NOMO-1 treated with dmso at 0.1 percent for 144 hours (cell line): Measurements from ENCODE around the gene CACNB4.
"Not testable (repeated sequence)": the region's sequence is repeated elsewhere in the genome, so short reads cannot be mapped to it uniquely, and the experiment has no call there.

Source experiments
- DNase-seq: peaks from one replicate; lab custom pipeline; 2025; ENCODE audit not compliant: unreplicated experiment; lab: John Stamatoyannopoulos, UW

Gene CACNB4

DNA sequence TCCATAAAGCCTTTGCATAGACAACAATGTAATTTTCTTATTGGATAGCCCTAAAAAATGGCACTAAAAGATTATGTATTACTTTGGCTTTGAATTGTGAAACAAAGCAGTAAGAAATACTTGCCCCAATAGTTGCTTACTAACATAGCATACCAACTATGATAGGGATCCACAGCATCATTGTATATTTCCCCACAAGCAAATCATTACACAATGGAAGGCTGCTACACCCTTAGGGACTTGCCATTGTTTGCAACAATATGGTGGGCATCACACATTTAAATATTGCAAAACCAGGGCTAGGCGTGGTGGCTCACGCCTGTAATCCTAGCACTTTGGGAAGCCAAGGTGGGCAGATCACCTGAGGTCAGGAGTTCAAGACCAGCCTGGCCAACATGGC lies 74.4 kb downstream of the CACNB4 start:
- DNase-seq, result no peak

DNA sequence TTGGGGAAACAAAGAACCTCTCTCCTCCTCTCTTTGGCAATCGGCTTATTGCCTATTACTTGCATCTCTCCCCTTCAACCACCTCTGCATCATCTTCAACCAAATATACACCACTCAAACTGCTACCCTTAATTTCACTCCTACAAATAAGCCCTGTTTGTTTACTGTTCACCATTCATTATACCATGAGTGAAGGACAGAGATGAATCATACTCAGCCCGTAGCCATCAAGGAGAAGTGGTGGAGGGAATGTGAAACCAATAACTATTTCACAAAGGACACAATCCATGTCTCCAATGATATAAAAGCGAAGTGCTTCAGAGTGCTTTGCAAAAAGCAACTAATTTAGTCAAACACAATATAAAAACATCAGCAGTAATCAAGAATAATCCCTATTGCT lies 76.8 kb downstream of the CACNB4 start:
- no peak for DNase-seq

DNA sequence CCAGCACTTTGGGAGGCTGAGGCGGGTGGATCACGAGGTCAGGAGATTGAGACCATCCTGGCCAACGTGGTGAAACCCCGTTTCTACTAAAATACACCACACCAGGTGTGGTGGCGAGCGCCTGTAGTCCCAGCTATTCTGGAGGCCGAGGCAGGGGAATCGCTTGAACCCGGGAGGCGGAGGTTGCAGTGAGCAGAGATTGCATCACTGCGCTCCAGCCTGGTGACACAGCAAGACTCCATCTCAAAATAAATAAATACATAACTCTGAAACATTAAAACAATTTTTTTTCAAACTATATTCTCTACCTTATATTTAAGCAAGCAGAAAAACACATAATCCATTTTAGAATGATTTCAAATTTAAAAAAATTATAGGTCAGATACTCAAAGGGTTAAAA lies 77.8 kb downstream of the CACNB4 start:
- not testable (repeated sequence) for DNase-seq

DNA sequence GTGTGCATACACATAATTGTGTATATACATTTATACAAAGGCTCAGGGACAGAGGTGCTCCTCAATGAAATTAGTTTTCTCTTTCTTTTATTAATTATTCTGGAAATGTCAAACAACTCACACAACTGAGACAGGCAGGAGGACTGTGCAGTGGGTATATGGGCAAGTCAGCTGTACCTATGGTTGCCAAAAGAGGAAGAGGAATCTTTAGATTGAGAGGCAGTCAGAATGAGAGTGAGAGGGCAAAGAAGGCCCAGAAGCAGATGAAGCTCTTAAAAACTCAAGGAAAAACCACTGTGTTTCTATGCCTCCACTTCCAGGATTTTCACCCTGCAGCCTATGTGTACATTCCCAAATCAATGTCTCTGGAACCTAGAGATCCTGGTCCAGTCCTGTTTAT lies 79.1 kb downstream of the CACNB4 start:
- no peak for DNase-seq

DNA sequence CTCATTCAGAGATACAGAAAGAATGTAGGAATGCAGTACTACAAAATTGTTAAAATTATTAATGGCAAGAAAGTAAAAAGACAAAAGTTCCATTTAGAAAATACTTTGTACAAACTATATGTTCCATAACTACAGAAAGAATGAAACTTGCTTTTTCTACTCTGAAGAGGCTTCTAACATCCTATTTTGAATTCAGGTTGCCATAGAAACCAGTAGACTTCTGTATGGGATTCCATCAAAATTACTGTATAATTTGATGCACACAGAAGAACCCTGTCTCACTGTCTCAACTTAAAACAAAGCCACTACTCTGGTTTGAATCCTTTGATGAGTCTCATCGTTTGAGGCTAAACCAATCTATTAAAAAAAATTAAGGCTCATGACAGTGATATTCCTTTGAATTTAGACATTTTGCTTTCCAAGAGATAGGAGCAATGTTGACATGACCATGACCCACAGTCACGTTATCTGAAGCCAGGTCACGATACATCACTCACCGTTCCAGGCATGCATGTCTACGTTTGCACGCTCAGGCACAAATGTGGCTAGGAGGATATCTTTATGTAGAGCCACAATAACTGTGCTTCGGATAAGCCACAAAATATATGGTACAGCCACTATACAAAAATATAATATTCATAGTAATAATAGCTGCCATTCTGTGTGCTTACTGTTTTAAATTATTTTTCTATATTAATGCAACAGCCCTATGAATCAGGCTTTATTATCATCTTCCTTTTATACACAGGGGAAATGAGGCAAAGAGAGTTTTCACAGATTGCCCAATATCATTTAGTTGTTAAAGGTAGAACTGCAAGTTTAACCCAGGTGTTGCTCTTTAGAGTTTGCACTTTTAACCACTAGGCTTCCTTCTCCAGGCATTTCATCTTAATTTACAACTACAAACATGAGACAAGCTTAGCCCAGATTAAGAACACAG lies 82.4 kb downstream of the CACNB4 start:
- no peak for DNase-seq

DNA sequence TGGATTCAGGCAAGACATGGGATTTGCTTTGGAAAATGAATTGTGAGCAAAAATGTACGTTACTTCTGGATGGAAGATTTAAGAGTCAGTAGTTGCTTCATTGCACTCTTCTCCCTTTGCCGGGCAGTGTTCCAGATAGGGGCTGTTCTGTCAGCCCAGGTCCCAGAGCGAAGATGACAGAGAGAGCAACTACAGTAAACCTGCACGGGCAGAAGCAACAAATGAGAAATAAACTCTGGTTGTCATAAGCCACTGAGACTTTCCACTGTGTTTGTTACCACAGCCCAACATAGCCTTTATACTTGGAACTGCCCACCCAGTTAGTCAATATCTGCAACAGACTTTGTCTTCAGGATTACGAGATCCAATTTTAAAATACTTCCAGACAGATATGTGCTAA lies 83.3 kb downstream of the CACNB4 start:
- DNase-seq, result no peak

DNA sequence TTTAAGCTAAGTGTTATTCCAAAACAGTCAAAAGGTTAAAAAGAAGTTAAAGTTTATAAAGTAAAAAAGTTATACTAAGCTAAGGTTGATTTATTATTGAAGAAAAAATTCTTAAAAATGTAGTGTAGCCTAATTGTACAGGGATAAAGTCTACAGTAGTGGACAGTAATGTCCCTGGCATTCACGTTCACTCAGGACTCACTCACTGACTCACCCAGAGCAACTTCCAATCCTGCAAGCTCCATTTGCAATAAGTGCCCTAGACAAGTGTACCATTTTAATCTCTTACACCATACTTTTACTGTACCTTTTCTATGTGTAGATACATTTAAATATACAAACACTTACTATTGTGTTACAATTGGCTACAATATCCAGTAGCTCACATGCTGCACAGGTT lies 86.1 kb downstream of the CACNB4 start:
- no peak for DNase-seq

DNA sequence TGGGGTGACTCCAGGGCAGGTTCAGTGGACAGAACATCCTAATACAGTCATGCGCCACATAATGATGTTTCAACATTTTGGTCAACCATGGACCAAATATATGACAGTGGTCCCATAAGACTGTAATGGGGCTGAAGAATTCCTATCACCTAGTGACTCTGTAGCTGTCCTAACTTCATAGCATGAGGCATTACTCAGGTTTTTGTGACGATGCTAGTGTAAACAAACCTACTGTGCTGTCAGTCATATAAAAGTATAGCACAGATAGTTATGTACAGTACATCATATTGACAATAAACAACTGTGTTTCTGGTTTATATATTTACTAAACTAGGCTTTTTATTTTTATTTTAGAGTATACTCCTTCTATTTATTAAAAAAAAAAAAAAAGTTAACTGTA lies 87.1 kb downstream of the CACNB4 start:
- DNase-seq, result no peak

DNA sequence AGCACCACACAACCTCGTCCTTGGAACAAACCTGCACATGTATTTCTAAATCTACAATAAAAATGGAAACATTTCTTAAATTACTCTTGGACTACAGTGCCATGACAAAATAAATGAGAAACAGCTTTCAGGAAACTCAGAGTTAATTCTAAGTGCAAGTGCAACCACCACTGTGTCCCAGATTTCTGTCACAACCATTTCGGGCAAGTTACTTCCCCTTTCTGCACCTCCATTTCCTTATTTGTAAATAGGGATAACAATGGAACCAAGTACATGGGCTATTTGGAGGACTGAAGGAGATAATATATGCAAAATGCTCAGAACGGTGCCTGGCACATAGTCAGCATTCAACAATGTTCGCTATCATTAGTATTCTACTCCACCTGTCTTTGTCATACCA lies 93.2 kb downstream of the CACNB4 start:
- peak; percentile 12 for DNase-seq

DNA sequence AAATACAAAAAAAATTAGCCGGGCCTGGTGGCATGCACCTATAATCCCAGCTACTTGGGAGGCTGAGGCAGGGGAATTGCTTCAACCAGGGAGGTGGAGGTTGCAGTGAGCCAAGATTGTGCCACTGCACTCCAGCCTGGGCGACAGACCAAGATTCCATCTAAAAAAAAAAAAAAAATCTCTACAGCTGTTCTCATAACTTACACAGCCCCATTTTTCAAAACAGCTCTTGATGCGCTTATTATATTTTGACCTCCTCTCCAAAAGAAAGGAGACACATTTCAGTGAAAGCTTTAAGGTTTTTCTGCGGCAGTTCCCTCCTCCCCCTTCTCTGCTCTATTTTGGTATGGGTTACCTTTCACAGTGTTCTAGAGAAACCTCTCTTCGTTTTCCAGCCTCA lies 95.6 kb downstream of the CACNB4 start:
- not testable (repeated sequence) for DNase-seq

DNA sequence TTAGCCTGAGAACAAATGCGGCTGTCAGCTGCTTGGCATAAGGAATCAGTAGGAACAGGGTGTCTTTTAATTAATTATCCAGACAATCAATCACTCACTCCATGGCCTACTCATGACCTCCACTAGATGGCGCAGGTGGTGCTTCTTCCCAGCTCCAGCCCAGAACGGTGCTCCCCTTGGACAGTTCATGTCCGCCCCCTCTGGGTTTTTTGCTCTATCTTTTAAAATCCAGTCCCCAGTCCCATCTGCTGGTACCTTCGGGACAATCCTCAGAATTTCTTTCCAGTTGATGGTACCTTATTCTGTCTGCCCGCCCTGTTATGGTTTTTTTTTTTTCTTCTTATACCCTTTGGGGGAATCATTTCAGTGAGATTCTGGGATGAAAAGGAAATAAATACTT lies 99.8 kb downstream of the CACNB4 start:
- DNase-seq, result peak; percentile 27

DNA sequence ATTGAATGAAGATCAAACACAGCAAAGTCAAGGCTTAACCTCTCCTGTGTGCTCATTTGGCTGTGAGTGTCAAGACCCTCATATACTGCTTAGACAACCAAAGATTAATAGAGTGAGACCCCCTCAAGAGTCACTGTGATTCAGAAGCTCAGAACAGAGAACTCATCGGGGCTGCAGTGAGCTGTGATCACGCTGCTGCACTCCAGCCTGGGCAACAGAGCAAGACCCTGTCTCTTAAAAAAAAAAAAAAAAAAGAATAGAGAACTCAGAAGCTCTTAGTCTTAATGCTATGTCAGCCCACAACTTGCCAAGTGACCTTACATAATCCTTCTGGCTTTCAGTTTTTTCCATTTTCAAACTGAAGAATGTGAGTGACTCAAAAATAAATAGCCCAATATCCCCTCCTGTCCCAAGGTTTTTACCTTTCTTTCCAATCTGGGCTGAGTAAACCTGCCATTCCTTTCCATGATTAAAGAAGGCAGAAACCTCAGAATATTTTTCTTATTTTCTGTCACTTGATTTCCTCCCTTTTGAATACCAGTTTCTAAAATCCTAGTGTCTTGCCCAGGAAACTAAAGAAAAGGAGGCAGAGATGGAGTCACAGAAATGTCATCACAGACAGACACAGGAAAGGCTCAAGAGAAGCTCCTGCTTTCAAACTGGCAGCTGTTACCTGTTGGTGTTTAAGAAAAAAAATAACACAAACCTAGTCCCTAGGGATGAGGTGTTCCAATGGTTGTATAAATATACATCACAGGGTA lies 102.4 kb downstream of the CACNB4 start:
- no peak for DNase-seq

DNA sequence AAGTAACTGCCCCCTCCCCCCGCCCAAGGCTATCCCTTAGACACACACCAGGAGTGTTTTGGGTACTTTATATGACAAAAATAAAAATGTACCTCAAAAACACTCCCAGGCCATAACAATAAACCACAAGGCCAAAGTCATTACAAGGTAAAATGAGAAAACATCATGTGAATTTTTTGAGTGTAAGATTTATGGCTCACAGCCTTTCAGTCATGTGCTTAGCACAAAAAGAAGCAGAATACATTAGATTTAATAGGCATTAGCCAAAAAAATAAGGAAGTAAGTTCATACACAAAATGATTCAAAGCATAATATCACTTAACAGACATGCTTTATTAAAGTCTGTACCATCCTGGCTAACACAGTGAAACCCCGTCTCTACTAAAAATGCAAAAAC lies 103.7 kb downstream of the CACNB4 start:
- no peak for DNase-seq

DNA sequence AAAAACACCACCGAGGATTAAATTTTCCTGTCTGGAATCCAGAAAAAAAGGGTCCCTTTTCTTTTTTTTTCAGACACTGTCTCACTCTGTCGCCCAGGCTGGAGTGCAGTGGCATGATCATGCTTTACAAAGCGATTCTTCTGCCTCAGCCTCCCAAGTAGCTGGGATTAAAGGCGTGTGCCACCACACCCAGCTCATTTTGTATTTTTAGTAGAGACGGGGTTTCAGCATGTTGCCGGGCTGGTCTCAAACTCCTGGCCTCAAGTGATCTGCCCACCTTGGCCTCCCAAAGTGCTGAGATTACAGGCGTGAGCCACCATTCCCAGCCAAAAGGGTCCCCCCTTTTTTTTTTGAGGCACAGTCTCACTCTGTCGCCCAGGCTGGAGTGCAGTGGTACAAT lies 104.7 kb downstream of the CACNB4 start:
- DNase-seq, result not testable (repeated sequence)

DNA sequence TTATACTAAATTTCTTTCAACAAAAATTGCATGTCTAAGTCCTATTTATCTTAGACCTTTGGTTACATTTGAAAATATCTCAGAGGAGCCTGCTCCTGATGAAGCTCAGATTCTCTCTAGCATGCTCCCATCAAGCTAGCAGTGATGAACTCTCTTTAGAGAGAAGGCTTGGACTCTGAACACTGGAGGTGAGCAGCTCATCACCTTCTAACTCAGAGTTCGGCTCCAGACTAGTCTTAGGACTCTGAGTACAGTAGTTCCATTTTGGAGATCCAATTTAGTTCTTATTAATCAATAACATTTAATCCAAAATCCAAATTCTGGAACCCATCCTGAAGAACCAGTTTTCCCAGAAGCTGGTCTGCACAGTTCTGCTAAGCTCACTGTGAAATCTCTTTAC lies 107.8 kb downstream of the CACNB4 start:
- DNase-seq, result no peak

DNA sequence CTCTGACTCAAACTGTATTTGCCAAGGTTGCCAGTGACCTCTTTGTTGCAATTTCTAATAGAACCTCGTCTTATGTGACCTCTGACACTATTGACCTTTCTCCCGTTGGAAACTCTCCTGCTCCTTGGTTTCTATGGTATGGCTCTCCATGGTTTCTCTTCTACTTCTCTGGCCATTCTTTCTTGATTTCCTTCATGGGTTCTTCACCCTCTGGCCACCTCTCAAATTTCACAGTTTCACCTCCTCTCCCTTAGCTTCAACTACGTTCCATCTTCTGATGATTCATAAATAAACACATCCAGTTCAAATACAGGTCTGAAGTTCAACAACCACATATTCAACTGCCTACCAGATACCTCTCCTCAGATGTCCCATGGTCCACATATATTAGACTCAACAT lies 109.5 kb downstream of the CACNB4 start:
- no peak for DNase-seq

DNA sequence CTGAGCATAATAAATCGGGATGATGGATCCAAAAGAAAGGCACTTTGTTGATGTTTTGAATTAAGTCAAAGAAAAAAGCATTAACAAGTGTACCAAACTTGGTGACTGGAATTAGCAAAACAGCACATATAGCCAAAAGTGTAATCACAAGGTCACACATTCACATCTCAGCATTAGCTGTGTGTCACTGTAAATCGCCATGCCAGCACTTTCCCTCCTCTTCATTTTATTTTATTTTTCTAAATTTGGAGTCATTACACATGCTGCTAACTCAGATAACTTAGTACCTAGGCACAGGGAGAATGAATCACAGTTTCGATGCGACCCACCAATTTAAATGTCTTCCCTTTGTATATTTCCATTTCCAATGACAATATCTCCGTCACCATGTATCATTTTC lies 111.4 kb downstream of the CACNB4 start:
- no peak for DNase-seq

DNA sequence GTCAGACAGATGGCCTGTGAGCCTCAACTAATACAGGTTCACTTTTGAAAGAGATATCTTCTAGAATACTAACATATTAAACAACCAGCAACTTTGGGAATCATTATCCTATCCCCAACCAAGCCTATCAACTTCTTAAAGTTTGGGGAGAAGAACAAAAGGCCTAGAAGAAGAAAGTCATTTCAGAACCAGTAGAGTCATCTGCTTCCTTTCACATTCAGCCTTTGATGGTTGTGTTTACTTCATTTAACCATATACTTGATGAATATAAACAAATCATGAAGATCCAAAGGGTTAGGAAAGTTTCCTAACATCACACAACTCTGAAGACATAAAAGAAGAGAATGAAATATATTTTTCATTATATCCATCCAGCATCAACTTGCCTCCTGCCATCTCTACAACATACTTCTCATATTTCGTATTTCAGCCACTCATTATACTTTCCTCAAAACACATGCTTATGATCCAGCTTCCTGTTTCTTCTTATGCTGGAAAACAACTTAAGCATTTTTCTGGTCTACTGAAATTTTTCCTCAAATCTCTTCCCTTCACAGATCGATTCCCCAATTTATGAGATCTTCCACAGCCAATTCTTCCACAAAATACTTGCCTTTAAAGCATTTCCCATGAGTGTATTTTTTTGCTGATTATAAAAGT lies 114.3 kb downstream of the CACNB4 start:
- no peak for DNase-seq

DNA sequence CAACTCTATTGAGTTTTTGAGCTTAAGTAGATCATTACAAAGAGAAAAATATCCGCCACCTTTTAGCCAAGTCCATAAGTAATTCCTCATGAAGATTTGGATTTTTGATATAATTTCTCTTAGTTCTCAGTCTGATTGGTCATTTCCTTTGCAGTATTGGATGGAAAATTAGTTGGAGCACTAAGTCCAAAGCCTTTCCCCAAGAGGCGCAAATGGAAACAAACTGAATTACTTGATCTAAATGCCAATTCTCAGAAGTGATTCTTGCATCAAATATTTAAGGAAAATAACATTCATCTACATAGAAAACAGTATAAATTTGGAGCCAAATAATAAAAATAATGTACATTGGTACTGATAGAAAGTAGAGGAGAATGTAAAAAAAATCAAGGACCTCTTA lies 115.6 kb downstream of the CACNB4 start:
- DNase-seq, result no peak

DNA sequence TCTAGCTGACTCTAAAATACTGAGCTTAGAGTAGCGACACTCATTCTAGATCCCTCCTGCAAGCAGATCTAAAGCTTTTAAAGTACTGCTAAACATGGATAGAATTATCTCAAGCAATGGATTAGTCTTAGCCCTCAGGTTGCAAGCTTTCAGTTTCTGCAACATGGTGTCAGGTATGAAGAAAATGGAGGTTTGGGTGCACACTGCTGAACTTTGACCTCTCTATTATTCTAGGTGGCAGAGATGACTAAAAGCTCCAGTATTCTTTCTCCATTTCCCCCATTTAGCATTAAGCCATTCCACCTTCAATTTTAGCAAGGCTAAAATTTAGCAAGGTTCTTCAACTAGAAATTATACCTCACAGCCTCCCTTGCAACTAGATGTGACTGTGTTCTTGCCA lies 117.0 kb downstream of the CACNB4 start:
- DNase-seq, result no peak

DNA sequence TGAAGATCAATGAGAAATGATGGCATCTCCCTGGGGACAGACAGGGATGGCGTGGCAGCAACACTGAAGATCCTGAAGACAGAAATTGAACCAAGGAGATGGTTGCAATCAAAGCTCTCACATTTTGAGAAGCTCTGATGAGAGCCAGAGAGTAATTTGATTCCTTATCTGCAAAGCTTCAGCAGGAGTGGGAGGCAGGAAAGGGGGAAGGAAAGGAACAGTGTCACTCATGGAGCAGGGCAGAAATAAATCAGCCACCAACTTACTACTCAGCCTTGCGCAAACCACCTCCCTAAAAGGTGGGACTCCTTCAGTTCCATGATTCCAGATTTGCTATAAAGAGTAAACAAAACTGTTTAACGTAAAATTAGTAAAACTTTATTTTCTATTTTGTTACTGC lies 119.2 kb downstream of the CACNB4 start:
- DNase-seq, result no peak

DNA sequence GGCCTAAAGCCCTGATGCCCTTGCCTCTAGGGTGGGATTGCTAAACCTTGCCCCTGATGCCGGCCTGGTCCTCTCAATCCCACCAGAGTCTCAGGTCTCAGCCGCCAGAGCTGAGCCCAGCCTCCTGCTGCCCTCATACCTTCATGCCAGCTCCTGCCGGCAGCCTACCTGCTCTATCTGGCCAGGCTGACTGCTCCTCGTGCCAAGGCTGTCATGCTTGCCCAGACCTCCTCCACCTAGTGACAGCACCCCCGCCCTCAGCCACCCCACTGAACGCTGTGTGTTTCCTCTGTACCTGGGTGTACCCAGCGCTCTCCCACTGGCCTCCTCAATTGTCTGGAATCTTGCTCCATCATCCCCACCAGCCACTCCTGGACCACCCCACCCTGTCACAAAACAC lies 120.1 kb downstream of the CACNB4 start:
- no peak for DNase-seq
